Astrocyte (in vitro differentiated cells and primary cell): Measurements from ENCODE around the gene TRAP1.

Experiments used
- EZH2 ChIP-seq: IDR thresholded peaks from 2 replicates; pipeline ENCODE4 v1.6.1; 2012; ENCODE audit warnings: mild to moderate bottlenecking, low read length, inconsistent platforms; ENCODE audit not compliant: insufficient read depth
- TF ChIP-seq, protein P1 (sequence below): IDR thresholded peaks from 2 replicates; pipeline ENCODE4 v1.5.1; 2011; ENCODE audit warnings: low read depth, mild to moderate bottlenecking, inconsistent platforms, low read length, moderate library complexity; ENCODE audit not compliant: insufficient read depth

DNA sequence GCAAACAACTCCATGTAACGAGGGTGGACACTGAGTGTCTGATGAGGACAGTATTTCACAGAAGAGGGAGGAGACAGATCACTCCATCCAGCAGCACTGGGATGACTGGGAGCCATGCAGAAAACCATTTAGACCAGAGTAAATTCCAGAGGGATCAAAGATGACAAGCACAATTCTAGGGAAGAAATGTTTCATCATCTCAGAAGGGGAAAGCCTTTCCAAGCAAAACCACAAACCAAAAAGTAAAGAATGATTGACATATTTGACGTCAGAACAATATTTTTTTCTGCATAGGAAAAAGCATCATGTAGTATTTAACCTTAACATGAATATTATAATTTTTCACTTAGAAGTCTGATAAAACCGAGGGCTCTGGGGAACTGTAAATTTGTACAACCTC lies 58.1 kb downstream of the TRAP1 start:
- TF ChIP-seq, protein P1, sequence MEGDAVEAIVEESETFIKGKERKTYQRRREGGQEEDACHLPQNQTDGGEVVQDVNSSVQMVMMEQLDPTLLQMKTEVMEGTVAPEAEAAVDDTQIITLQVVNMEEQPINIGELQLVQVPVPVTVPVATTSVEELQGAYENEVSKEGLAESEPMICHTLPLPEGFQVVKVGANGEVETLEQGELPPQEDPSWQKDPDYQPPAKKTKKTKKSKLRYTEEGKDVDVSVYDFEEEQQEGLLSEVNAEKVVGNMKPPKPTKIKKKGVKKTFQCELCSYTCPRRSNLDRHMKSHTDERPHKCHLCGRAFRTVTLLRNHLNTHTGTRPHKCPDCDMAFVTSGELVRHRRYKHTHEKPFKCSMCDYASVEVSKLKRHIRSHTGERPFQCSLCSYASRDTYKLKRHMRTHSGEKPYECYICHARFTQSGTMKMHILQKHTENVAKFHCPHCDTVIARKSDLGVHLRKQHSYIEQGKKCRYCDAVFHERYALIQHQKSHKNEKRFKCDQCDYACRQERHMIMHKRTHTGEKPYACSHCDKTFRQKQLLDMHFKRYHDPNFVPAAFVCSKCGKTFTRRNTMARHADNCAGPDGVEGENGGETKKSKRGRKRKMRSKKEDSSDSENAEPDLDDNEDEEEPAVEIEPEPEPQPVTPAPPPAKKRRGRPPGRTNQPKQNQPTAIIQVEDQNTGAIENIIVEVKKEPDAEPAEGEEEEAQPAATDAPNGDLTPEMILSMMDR, result no peak
- no peak for TF ChIP-seq EZH2
